Activated CD4-positive, alpha-beta T cell treated with anti-CD3 and anti-CD28 coated beads, Interleukin-10, Interleukin-2, amounts not matched to agents 100 ng/mL and 50 ng/mL, durations not matched to agents 16 hours and 8 hours (primary cell): ENCODE data around the gene ZFYVE21.

Experiments used
- DNase-seq: peaks from one replicate; pipeline ENCODE4 v3.0.0-alpha.2; 2020

Gene ZFYVE21

DNA sequence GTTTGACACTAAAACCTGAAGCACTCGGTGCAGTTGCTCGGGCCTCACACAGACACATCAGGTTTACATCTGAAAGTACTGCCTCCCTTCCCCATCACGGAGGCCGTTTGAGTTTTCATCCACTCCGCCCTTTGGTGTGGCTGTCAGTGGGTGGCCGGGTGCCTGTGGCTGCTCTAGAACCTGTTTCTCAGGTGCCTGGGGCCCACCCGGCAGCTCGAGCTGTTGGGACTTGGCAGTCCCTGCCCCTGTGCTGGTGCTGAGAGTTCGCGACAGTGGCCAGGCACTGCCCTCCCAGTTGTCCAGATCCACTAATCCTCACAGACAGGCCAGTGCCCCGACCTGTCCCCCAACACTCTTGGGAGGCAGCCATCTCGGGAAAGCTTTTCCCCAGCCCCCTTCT is 22.7 kb upstream of the ZFYVE21 start:
- DNase-seq = no peak

DNA sequence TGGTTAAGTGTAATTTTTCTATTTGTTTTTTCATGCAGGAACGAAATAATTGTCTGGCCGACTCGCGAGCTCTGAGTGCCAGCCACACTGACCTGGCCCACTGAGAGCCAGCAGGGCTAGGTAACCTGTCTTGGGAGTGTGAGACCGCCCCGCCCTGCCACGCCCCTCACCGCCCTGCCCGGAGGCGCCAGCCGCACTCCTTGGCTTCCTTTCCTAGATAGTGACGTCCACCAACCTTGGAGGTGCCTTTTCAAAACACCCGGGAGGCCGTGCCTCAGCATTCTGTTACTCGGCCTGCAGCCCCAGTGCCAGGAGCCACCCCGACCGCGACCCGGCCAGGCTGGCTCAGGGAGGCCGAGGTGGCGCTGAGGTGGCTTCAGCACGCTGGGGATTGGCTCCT is 22.1 kb upstream of the ZFYVE21 start:
- DNase-seq = no peak

DNA sequence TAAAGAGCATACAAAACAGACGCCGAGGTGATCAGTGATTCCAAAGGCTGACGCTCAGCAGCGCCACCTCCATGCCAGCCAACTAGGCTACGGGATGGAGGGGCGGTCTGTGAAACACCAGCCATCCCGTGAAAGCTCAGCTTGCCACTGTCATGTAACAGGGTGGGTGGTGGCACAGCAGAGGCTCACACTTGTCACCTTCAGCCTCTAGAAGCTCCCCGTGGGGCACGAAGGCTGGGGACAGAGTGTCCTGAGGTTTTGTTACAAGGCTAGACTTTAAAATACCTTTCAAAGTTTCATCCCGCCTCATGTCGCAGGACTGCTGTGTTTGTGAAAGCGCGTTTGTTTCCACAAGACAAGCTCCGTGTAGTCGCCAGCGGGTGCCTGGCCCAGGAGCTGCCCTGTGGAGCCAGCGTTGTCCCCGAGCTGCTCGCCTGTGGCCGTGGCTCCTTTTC is 21.0 kb upstream of the ZFYVE21 start:
- DNase-seq = no peak

DNA sequence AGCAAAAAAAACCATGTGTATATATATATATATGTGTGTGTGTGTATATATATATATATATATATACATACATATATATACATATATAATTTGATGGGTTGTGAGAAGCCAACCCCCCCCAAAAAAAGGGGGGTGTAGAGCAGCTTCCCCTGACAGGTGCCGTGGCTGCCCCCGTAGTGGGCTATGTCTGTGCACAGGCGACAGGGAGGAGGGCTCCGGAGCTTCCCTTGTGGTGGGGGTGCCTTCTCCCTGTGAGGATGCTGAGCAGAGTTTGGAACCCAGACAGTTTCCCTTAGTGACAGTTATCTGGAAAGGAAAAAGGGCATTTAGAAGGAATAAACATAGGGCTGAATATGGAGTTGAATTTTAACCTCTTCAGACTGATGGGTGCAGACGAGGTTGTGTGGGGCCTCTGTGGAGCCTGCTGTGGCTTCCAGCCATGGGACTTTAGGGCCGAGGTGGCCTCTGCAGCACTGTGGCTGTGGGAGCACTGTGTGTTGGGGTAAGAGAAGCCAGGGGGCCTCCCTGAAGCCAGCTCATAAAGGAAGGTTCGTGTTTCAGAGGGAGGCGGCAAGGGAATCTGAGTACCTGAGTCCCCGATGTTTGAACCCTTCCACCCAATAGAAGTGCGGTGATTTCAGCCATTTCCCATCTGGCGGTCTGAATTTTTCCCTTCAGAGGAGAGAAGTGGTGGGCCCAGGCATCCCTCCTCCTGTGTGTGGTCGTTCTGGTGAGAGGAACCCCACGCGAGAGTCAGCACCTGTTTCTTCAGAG is 20.1 kb upstream of the ZFYVE21 start:
- DNase-seq = no peak

DNA sequence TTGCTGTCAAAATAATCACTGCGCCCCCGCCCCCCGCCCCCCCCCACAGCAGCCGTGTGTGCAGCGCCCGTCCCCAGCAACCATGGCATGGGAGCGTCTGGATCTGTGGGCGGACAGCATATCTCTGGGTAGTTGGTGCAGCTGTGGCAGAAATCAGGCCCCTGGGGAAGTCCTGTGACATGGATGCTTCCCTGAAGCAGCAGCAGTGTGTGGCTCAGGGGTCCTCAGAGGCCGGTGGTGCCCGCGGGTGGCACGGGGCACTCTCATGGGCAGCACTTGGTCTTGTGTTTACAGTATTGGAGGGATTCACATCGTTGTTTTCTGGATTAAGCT is 19.6 kb upstream of the ZFYVE21 start:
- DNase-seq = no peak

DNA sequence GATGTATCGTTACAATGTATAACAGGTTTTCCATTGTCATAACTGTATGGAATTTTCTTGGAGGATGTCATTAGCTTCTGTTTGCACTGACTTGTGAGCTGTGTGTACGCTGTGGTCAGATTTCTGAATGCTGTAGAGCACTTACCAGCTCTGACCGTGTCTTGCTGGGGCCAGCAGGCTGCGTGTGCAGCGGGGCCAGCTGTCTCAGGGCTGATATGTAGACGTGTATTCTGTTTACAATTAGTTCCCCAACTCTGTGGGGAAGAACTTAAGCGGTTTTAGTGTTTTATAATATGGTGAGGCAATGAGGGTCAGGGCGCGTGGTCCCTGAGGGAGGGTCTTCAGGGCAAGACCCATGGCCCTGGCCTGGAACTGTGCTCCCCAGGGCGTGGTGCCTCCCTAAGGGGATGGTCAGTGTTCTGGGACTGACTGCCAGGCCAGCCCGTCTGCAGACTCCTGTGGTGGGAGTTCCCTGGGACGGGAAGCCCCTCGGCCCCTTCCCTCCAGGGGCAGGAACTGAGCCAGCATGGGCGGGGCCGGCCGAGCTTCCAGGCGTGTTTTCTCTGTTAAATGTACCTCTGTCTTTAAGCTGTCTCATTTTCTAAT is 19.0 kb upstream of the ZFYVE21 start:
- no peak for DNase-seq

DNA sequence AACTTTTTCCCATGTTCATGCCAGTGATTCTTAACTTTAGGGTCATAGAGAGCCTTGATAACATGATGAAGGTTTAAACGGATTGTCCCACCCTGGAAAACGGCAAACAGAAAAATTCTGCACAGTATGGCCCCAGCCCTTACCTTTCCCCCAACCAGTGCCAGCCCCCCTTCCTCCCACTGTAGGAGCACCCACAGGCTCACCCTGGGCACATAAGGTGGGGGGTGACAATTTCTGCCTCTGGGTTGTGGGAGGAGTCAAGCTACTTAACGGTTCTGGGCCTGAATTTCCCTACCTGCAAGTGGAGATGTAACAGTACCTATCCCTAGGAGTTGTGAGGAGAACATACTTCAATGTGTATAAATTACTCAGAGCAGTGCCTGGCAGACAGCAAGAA is 18.4 kb upstream of the ZFYVE21 start:
- no peak for DNase-seq

DNA sequence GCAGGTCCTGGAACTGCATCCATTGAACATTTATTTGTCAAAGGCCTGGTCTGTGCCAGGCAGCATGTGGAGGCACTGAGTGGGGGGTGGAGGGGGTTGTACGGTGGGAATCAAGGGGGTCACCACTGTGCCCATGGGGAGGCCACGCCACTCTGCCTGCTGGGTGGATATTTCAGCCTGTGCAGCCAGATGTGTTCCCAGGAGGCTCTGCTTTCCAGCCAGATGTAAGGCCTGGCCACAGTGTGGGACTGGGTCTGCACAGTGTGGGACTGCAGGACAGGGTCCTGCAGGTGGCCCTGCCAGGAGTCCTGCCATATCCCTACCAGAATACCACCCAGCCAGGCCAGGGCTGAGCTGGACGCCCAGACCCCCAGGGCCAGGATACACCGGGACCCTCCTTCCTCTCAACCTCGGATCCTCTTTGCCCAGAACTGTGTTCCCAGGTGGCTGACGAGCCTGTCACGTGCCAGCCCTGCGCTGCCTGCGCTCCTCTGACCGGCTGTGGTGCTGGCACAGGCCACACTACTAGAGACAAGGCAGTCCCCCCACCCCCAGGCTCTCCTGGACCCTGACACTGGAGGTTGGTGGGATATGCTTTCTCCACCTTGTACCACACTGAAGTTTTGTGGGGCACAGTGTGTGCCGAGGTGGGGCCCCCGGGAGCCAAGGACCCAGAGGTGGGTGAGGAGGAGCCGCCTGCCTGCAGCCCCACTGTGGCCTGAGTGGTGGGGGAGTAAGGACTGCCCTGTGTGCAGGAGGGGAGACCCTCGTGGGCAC is 17.8 kb upstream of the ZFYVE21 start:
- DNase-seq = no peak

DNA sequence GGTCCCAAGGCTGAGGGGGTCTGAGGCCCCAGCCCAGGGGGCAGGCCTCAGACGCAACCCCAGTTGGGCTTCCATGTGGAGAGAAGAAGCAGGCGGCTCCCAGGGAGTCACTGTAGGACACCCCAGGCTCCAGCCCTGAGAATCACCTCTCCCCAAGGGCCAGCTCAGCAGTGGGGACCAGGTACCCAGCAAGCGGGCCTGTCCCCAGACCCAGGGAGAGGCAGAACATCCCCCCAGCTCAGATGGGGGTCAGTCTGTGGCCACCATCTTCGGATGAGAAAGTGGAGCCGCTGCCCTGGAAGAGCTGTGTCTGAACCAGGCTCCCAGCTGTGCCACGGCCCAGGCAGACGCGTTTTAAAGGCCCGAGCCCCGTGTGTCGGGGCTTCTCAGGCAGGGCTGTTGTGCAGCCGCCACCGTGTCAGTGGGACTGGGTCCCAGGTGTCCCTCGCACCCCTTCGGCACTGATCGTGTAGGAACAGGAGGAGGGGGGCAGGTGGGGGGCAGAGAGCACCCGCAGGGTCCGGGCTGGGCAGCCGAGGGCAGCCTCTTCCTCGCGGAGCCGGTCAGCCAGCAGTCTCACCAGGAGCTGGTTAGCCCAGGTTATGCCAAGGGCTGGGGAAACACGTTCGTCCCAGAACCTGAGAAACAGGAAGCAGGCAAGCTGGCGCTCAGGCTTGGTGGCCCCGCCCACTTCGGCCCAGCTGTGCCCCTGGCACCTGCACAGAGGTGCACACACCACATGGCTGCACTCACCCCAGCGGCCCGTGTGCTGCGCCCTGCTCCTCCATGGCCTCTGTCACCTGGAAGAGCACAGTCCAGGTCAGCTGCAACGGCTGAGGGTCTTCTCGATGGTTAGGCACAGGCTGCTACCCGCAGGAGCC is 17.0 kb upstream of the ZFYVE21 start:
- no peak for DNase-seq

DNA sequence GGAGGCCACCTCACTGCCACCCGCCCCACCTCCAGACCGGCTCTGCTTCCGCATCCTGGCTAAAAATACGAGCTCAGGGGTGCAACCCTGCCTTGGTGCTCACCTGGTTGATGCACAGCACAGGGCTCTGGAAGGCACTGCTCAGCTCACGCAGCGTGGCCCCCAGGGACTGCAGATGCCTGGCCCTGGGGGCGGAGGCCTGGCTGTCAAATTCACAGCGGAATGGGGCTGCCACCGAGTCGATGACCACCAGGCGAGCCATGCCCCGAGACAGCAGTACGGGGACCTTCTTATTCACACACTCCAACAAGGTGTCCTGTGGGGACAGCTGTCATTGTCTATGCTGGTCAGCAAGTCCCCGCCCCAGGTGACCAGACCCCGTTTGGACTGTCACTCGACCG is 16.3 kb upstream of the ZFYVE21 start:
- DNase-seq = no peak

DNA sequence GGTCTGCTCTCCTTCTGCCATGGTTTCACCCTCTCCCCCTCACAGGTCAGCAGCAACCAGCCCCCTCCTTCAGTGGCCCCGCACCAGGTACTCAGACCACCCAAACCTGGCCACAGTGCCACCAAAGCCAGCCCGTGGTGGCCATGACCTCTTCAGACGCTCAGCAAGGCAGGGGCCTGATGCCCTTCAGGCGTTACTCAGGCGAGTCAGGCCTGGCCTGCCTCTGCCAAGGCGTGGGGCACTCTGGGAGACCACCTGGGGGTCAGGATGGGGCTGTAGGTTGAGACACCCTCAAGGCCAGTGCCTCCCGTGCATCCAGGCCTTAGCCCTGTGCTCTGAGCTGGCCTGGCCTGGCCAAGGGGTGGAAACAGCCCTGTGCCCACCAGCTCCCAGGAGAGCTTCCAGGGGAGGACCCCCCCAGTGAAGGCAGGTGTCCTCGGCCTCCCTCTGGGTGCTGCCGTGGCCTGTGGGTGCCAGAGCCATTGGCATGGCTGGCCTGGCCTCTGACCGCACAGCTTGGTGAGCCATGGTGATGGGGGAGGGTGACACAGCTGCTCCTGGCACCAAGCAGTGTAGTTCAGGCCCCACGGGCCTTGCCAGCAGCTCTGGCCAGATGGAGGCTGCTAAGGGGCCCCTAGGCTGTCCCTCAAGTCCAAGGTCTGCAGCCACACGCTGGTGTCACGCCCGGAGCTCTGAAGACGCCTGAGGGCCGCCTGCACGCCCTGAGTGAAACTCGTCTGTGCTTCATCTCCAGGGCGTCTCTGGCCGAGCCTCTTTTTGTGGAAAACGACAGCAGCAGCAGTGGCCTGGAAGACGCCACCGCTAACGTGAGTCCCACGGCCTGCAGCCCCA is 15.5 kb upstream of the ZFYVE21 start:
- DNase-seq = no peak

DNA sequence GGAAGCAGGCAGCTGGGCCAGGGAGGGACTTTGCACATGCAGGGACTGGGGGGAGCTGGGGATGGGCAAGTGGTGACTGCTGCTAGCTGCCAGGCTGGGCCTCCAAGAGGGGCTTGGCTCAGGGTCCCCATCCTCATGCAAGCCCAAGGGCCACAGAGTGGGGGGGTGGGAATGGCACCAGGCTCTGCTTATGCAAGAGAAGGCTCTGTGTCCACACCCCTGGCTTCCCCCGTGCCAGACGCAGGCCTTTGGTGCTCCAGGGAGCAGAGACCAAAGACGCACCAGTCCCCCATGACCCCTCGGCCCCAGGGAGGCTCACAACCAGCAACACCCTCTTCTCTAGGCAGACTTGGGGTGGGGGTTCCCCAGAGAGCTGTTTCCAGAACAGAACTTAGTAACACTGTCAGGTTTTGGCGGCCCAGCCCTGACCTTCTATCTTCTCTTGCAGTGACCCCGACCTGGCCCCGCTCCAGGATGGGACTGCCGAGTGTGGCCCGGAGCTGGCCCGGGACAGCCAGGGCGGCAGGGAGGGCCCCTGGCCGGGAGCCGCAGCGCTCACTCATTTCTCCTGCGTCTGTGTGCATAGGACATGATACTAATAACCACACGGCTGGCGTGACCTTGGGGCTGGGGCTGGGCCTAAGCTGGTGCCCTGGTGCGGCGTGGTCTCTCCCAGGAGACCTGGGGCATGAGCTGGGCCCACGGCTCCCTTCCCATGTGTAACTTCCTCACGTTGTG is 14.7 kb upstream of the ZFYVE21 start:
- no peak for DNase-seq

DNA sequence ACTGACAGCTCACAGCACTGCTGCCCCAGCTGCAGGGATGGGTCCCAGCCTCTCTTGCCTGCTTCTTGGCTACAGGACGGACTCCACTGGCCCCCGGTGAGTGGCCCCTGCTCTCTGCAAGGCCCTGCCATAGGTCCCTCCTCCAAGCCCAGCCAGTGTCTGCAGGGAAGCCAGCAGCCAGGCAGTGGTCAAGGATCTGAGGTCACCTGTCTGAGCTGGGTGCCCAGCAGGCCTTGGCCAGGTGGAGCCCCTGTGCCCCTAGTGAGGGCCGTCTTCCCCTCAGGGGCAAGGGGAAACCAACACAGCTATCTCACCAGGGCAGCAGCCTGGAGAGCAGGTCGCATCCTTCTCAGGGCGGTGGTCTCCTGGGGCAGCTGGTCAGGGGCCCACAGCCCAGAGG is 13.5 kb upstream of the ZFYVE21 start:
- no peak for DNase-seq

DNA sequence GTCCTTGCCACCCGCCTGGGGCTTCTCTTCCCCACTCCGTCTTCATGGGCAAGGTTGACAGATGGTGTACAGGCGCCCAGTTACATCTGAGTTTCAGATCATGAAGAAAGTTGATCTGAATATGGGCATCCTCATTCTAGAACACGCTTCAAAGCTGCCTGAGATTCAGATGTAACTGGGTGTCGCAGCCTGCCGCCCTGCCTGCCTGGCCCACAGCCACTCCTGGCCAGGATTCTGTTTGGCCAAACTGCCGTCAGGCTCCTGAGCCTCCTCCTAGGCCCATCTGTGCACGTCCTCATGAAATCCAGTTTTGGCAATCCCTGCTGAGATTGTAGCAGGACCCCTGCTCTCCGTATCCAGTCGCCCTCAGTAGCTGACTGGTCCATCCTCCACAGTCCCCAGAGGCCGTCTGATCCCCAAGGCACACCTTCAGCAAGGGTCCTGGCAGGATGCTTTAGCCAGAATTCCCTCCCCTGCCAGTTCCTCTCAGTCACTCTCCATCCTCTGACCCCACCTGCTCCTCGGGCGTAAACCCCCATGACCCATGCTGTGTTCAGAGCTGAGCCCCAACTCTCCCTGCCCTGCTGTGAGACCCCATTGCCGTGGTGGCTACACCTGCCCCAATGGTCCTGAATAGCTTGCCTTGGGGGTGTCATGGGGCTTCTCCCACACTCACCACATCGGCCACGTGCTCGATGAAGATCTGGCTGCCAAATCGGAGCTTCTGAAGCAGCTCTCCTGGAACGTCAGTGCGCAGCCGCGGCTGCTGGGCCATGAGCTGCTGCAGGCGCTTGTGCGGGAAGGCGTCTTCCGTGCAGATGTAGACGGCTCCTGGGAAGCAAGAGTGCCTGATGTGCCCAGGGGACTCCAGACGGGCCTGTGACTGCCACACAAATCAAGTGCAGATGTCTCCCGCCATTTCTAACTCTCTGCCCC is 12.8 kb upstream of the ZFYVE21 start:
- DNase-seq = no peak

DNA sequence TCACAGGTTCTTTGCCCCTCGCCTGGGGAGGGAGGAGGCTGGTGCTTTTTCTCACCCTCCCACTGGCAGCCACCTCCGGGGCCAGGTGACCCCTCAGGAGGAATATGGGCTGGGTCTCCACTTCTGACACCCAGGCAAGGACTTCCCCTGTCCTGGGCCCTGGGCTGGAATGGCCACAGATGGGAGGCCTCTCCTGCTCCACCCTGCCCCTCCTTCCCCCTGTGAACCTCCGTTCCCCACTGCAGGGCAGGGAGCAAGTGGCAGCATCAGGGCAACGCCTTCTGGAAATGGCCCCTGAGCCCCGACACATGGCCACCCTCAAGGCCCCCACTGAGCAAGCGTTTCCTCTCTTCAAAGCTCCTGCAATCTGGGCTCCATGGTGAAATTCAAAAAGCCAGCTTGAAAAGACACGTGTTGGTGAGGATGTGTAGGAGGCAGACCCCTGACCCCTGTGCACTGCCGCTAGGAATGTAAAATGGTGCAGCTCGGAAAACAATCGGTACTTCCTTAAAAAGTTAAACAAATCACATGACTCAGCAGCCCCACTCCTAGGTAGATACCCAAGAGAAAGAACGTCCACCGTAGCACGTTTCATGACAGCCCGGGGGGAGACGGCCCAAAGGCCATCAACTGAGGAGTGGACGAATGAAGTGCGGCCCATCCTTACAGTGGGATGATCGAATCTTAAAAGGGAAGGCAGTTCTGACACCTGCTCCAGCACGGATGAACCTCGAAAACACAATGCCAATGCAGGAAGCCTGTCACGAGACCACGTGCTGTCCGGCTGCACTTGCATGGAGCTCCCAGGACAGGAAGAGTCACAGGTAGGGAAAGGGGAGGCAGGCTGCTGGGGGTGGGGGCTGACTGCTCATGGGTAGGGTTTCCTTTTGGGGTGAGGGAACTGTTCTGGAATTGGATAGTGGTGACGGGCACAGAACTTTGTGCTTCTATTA is 11.9 kb upstream of the ZFYVE21 start:
- DNase-seq = no peak

DNA sequence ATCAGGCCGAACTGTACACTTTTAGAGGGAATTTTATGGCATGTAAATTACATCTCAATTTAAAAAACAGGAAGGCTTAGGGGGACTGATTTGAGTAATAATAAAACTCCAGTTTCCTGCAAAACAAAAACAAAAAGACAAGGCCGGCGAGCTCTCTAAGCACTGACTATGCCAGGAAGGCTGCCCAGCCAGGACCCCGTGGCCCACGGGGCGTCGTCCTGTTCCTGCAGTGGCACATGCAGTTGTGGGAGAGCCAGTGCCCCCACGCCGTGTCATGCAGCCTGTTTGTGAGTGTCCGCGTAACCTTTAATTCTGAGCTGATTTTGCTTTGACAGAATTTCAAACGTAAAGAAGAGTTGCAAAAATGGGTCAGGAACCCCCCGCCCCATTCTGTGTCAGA is 10.9 kb upstream of the ZFYVE21 start:
- DNase-seq = no peak

DNA sequence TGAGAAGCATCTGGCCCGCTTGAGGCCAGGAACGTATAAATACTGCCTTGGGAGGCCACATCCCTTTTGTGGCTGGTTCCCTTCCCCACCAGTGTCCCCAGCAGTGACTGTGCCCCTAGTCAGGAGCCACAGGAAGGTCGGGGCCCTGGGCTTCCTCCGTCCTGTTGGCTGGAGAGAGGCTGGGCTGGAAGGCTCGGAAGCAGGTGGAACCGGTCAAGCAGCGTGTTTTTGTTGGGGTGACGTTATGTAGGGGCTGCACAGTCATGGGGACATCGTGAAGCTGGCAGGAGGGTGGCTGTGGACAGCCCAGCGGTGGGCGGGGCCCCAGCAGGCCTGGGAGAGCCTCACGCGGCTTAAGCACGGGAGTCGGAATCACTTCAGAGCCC is 10.5 kb upstream of the ZFYVE21 start:
- no peak for DNase-seq

DNA sequence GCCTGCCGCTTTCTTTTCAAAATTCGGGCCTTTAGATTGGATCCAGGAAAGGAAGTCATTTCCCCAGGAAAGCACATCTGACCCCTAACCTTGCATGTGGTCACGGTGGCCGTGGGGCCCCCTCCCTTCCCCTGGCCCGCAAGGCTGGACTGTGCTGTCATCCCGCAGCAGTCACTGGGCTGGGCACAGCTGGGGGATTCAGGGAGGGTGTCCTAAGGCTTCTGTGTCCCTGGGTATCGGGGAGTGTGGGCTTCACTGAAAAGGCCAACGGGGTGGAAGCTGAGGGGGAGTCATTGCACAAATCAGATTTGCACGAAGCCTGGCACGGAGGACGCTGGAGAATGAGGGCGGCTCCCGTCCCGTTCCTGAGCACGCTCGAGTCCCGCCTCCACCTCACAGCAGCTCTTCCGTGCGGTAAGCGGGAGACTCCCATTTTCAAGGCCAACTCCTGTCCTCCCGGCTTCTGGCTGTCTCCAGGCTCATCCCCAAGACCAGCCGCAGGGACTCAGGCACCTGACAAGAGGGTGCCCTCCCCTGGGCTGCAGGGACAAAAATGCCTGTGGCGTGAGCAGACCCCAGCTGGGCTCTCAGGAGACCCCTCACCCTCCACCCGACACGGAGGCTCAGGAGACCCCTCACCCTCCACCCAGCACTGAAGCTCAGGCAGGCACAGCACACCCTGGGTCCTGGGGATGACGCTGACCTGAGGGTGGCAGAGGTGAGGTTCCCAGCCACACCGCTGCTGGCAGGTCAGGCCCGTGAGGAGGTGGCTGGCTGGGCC is 9.9 kb upstream of the ZFYVE21 start:
- DNase-seq = no peak
